DMS 273 (cell line): ENCODE results near the gene ANKRD13B.

Source experiments
- DNase-seq: peaks from one replicate; lab custom pipeline; 2025; ENCODE audit not compliant: unreplicated experiment; lab: John Stamatoyannopoulos, UW

ANKRD13B gene

GRCh38 chr17:29568331-29569244 is 24.3 kb upstream of the ANKRD13B start, which contains the start of gene TP53I13:
Gene TP53I13, plus strand, starts transcription at chr17:29568701. Its CDS starts 58 bp downstream, at chr17:29568759.
- DNase-seq: peak; percentile 96

- DNase-seq: peak; percentile 47
These were observed 23.5 kb upstream of the ANKRD13B start for GRCh38 chr17:29569245-29569950.

GRCh38 chr17:29570521-29570920 is 22.4 kb upstream of the ANKRD13B start:
- no peak for DNase-seq

GRCh38 chr17:29571486-29571882 is 21.4 kb upstream of the ANKRD13B start:
- no peak for DNase-seq

GRCh38 chr17:29571883-29572681 is 20.9 kb upstream of the ANKRD13B start:
- peak; percentile 51 for DNase-seq

GRCh38 chr17:29572691-29573557 is 20.0 kb upstream of the ANKRD13B start:
- DNase-seq: peak; percentile 51

GRCh38 chr17:29573558-29573869 is 19.4 kb upstream of the ANKRD13B start:
- no peak for DNase-seq

- peak; percentile 61 for DNase-seq
These were observed 18.8 kb upstream of the ANKRD13B start for GRCh38 chr17:29573871-29574731.

GRCh38 chr17:29574732-29575510 is 18.0 kb upstream of the ANKRD13B start:
- no peak for DNase-seq

- no peak for DNase-seq
These were observed 17.3 kb upstream of the ANKRD13B start for GRCh38 chr17:29575511-29576213.

GRCh38 chr17:29576214-29577000 is 16.5 kb upstream of the ANKRD13B start:
- no peak for DNase-seq

- no peak for DNase-seq
These were observed 15.9 kb upstream of the ANKRD13B start for GRCh38 chr17:29577001-29577370.

GRCh38 chr17:29577385-29578211 is 15.3 kb upstream of the ANKRD13B start:
- DNase-seq: no peak

GRCh38 chr17:29578626-29579485 is 14.1 kb upstream of the ANKRD13B start:
- DNase-seq: no peak
